LNCaP clone FGC (cell line): Measurements from ENCODE around the gene EPB41L4A.

Source experiments
- DNase-seq: peaks from one replicate; pipeline ENCODE4 v3.0.0-alpha.2; 2011; ENCODE audit warnings: low read depth
- H3K4me3 ChIP-seq: 2 replicates; pipeline ENCODE4 v1.5.1; 2011; ENCODE audit warnings: mild to moderate bottlenecking, low read depth, low read length, control low read depth
- TF ChIP-seq, protein P1 (sequence below): IDR thresholded peaks from 2 replicates; pipeline ENCODE4 v1.5.1; 2012; ENCODE audit warnings: mild to moderate bottlenecking; ENCODE audit not compliant: control insufficient read depth, insufficient read depth; ENCODE audit errors: extremely low read depth

The EPB41L4A gene

DNA sequence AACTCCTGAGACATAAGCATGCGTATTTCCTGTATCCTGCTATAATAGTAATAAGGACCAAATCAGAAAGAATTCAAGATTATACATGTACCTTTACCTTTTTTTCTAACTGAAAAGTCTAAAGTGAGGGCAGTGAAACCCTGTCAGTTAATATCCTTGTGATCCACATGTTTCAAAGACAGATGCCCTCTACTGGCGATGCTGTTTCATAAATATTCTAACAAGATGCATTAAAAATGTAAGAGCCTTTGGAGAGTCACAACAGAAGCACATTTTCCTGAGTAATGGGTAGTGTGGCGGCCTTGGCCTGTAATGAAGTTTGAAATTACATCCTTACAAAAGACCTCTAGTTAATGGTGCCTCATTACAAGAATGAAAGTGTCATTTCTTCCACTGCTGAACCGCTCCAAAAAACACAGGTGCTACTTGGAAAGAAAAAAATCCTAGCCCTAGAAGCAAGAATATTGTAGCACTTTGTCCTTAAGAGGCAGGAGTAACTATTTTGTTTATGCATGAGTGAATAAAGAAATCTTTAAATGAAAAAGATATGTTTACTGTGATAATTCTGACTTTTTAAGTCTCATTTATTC lies 232.6 kb downstream of the EPB41L4A start:
- TF ChIP-seq, protein P1, sequence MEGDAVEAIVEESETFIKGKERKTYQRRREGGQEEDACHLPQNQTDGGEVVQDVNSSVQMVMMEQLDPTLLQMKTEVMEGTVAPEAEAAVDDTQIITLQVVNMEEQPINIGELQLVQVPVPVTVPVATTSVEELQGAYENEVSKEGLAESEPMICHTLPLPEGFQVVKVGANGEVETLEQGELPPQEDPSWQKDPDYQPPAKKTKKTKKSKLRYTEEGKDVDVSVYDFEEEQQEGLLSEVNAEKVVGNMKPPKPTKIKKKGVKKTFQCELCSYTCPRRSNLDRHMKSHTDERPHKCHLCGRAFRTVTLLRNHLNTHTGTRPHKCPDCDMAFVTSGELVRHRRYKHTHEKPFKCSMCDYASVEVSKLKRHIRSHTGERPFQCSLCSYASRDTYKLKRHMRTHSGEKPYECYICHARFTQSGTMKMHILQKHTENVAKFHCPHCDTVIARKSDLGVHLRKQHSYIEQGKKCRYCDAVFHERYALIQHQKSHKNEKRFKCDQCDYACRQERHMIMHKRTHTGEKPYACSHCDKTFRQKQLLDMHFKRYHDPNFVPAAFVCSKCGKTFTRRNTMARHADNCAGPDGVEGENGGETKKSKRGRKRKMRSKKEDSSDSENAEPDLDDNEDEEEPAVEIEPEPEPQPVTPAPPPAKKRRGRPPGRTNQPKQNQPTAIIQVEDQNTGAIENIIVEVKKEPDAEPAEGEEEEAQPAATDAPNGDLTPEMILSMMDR = peak; percentile 65
- peak; percentile 41 for DNase-seq
- no peak overlapping the region for H3K4me3 ChIP-seq

DNA sequence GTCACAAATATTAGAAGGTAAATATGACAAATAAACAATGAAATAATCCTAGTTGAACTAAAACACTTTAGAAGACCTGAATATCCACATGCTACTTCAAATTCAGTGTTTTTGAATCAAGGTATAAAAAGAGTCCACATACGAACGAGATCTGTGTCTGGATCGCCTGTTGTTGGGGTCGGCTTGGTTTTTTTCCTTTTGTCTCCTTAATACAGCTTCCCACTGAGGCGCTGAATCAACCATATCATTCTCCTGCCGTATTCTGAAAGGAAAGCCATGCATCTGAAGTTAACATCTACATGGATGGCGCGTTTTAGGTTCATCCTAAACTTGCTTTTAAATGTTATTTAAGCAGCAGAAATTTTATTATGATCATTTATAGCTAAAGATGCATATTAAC lies 235.2 kb downstream of the EPB41L4A start:
- TF ChIP-seq, protein P1 = no peak
- no peak overlapping the region for H3K4me3 ChIP-seq

DNA sequence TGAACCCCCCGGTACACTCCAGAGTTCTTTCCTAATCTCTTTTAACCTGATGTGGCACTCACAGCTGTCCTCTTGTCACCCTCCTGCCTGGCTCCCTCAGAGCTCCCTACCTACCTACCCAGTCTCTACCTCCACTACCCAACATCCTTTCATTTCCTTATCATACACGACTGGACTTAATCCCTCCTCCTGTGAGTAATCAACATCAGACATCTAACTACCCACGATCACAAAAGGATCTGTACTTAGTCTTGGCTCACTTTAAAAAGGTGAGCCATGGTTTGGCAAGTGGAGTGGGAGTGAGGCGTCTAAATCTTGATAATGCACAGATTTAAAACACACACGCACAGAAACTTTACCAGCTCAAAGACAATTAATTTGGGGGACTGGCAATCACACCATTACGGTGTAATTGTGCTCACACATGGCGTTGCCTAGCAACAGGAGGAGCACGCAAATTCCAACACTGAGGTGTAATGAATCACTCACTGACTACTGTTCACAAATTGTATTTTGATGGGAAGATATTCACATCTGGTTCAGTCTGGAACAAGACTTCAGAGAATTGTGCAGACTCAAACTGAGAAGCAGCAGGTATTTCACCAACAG lies 235.9 kb downstream of the EPB41L4A start:
- TF ChIP-seq, protein P1 = no peak
- DNase-seq = no peak

More for the DNA sequence above, 235.2 kb downstream of the EPB41L4A start:
- no peak for DNase-seq

DNA sequence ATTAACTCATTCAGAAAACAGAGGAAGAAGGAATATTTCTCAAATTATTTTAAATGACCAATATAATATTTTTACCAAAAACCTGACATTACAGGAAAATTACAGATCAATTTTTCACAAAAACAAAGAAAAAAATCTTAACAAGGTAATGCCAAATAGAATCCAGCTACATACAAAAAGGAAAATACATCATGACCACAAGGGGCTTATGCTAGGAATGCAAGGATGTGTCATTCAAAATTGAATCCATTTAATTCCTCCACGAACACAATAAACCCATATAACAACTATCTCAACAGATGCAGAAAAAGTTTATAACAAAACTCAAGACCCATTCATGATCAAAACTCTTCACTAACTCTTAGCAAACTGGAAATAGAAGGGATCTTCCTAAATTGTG lies 239.8 kb downstream of the EPB41L4A start:
- TF ChIP-seq, protein P1 = no peak

More for the DNA sequence above, 235.9 kb downstream of the EPB41L4A start:
- no peak overlapping the region for H3K4me3 ChIP-seq

DNA sequence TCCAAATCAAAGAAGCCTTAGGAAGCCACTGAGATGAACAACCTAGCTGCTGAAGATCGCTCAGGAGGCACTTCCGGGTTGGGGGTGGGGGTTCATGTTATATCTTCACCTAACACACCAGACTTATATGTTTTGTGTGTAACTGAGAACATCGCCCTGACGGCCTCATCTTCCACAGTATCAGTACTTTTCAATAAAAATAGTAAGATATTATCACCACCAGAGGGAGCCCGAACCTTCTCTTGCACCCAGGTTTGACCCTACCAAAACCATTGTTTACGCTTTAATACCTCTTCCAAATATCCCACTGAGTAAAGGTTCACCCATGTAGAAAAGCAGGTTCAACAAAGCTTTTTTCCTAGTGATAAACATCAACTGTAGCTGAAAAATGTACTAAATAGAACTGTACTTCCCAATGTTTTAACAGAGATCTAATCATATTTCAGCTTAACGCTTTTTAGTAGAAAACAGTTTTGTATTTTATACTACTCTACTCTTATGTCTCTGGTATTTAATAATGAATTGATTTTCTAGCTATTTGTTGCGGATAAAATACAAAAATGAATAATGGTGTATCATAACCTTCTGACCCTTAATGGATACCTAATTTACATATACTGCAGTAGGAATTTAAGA lies 244.0 kb downstream of the EPB41L4A start:
- peak; percentile 59 for DNase-seq
- TF ChIP-seq, protein P1 = peak; percentile 58
- no peak overlapping the region for H3K4me3 ChIP-seq

More for the DNA sequence above, 239.8 kb downstream of the EPB41L4A start:
- no peak for DNase-seq
- no peak overlapping the region for H3K4me3 ChIP-seq

DNA sequence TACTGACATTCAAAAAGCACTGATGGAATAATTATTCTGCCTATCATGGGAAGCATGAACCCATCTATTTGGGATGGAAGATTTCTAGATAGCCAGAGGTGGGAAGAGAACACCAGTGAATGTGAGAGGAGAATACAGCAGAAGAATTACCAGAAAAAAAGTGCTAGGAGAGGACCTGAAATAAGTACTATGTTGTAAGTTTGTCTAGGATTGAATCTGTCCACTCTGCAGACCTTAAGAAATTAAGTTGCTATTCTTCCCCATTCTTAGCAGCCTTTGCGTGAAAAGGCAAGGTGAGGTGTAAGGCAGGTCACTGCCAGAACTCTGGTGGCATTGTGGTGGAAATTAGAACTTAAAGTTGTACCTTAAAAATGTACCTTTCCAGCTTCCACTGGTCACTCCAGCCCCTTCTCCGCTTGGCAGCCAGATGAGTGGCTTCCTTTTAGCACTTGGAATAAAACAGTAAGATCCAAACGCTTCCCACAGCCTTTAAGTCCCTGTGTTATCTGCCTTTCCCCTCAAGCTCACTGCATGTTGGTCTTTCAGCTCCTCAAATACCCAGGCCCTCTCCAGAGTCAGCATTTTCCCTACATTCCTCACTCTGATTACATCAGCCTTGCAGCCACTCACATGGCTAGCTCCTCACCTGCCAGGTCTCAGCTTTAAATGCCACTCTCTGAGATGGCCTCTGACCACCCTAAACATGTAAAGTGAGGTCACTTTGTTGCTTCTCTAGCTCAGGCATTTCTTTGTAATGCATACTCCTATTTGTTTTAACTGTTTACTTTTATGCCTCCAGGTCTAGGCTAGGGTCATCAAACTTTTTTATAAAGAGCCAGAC lies 253.0 kb downstream of the EPB41L4A start:
- peak; percentile 40 for DNase-seq
- no peak overlapping the region for H3K4me3 ChIP-seq

More for the DNA sequence above, 253.0 kb downstream of the EPB41L4A start:
- TF ChIP-seq, protein P1 = no peak
